GM23338 (cell line): ENCODE measurements around the gene TNFSF12. TPM values are rescaled to one million over a fixed set of nuclear protein-coding genes. Genes with fewer than 3 reads are reported as not detected.
A peak's percentile ranks its signal among the peaks of the same experiment; 100 is the strongest.

Experiments
- ATAC-seq: fragments of 200-7000 bp; cut with Tn5 transposase; 3 replicates; pipeline ENCODE4 v1.9.1; 2020
- DNase-seq: peaks from one replicate; pipeline ENCODE4 v3.0.0-alpha.2; 2015; ENCODE audit warnings: low spot score
- H2AFZ ChIP-seq: fragments of 200-600 bp; sonication (generic); 2 replicates; pipeline ENCODE4 v1.8.0; 2016; ENCODE audit warnings: antibody characterized with exemption, mild to moderate bottlenecking, moderate library complexity
- H3F3A ChIP-seq: fragments of 200-600 bp; sonication (generic); replicated peaks from 2 replicates; pipeline ENCODE4 v1.8.0; 2017; ENCODE audit warnings: antibody characterized with exemption, mixed run types, low read depth
- H3K27ac ChIP-seq: fragments of 200-600 bp; sonication (generic); 2 replicates; pipeline ENCODE4 v1.6.1; 2016; ENCODE audit warnings: low read depth
- H3K27me3 ChIP-seq: fragments of 200-600 bp; sonication (generic); 2 replicates; pipeline ENCODE4 v1.8.0; 2016; ENCODE audit warnings: mild to moderate bottlenecking, mixed run types, moderate library complexity; ENCODE audit not compliant: insufficient read depth
- H3K36me3 ChIP-seq: fragments of 200-600 bp; sonication (generic); 2 replicates; pipeline ENCODE4 v1.8.0; 2016; ENCODE audit warnings: mild to moderate bottlenecking; ENCODE audit not compliant: insufficient read depth
- H3K4me1 ChIP-seq: fragments of 200-600 bp; sonication (generic); 2 replicates; pipeline ENCODE4 v1.8.0; 2016; ENCODE audit warnings: mild to moderate bottlenecking, moderate library complexity; ENCODE audit not compliant: insufficient read depth
- H3K4me2 ChIP-seq: fragments of 200-600 bp; sonication (generic); 2 replicates; pipeline ENCODE4 v1.7.1; 2017; ENCODE audit warnings: mixed run types
- H3K4me3 ChIP-seq: fragments of 200-600 bp; sonication (generic); 2 replicates; pipeline ENCODE4 v1.6.1; 2016; ENCODE audit warnings: mixed run types
- H3K79me2 ChIP-seq: fragments of 200-600 bp; sonication (generic); replicated peaks from 2 replicates; pipeline ENCODE4 v1.8.0; 2017; ENCODE audit warnings: mild to moderate bottlenecking; ENCODE audit not compliant: insufficient read depth
- H3K9me2 ChIP-seq: fragments of 200-600 bp; sonication (generic); 2 replicates; pipeline ENCODE4 v1.8.0; 2017; ENCODE audit not compliant: insufficient read depth
- H4K20me1 ChIP-seq: fragments of 200-600 bp; sonication (generic); replicated peaks from 2 replicates; pipeline ENCODE4 v1.8.0; 2017; ENCODE audit warnings: mild to moderate bottlenecking; ENCODE audit not compliant: insufficient read depth
- H3K27ac Mint-ChIP-seq: 2 replicates; pipeline ENCODE4 v1.8.0; 2020; ENCODE audit warnings: inconsistent platforms, mild to moderate bottlenecking, moderate library complexity, mixed read lengths
- H3K27me3 Mint-ChIP-seq: 3 replicates; pipeline ENCODE4 v1.8.0; 2022; ENCODE audit warnings: low read depth, mild to moderate bottlenecking, moderate library complexity, mixed read lengths, inconsistent platforms; ENCODE audit not compliant: insufficient read depth, poor library complexity
- H3K36me3 Mint-ChIP-seq: 3 replicates; pipeline ENCODE4 v1.8.0; 2021; ENCODE audit warnings: low read depth, mild to moderate bottlenecking, inconsistent platforms, moderate library complexity, mixed read lengths
- H3K4me1 Mint-ChIP-seq: 3 replicates; pipeline ENCODE4 v1.8.0; 2020; ENCODE audit warnings: mild to moderate bottlenecking, inconsistent platforms, mixed read lengths
- H3K4me3 Mint-ChIP-seq: 3 replicates; pipeline ENCODE4 v1.8.0; 2021; ENCODE audit warnings: moderate library complexity, mild to moderate bottlenecking, inconsistent platforms, mixed read lengths
- H3K9me3 Mint-ChIP-seq: 3 replicates; pipeline ENCODE4 v1.8.0; 2020; ENCODE audit warnings: moderate library complexity, mild to moderate bottlenecking, inconsistent platforms, mixed read lengths
- EZH2phosphoT487 ChIP-seq: fragments of 200-600 bp; sonication (generic); IDR thresholded peaks from one replicate; pipeline ENCODE4 v1.8.1; 2018; ENCODE audit warnings: antibody characterized with exemption; ENCODE audit not compliant: unreplicated experiment
- JUNB ChIP-seq: IDR thresholded peaks from one replicate; pipeline ENCODE4 v1.6.1; 2016; ENCODE audit warnings: antibody characterized with exemption; ENCODE audit not compliant: unreplicated experiment
- NANOG ChIP-seq: IDR thresholded peaks from 2 replicates; pipeline ENCODE4 v1.6.1; 2016; ENCODE audit warnings: antibody characterized with exemption, borderline replicate concordance
- POLR2AphosphoS5 ChIP-seq: IDR thresholded peaks from 2 replicates; pipeline ENCODE4 v1.6.1; 2016; ENCODE audit warnings: antibody characterized with exemption, low read depth
- STAT1 ChIP-seq: IDR thresholded peaks from one replicate; pipeline ENCODE4 v1.6.1; 2016; ENCODE audit warnings: antibody characterized with exemption; ENCODE audit not compliant: unreplicated experiment
- ZNF331 ChIP-seq: fragments of 250-450 bp; sonication (Bioruptor Pico); IDR thresholded peaks from 2 replicates; pipeline ENCODE4 v1.5.0; 2020; ENCODE audit warnings: low read depth, mild to moderate bottlenecking, moderate library complexity
- polyA plus RNA-seq: library from polyadenylated mRNA; unstranded; fragments of >200 nt; fragmentation: Nextera tagmentation; extraction: Ambion mirVana; gene quantifications from 2 replicates; pipeline ENCODE4 v1.2.1, GENCODE V29; 2016
- total RNA-seq: library from RNA; depleted of rRNA; stranded (reverse); fragments of >200 nt; shearing (Covaris generic); gene quantifications from 2 replicates; pipeline ENCODE4 v1.2.3, GENCODE V29; 2014
- TF ChIP-seq, protein P1 (sequence below), 2 experiments: fragments of 200-600 bp in 1 of 2; sonication (generic) in 1 of 2; conservative IDR thresholded peaks; 2 replicates each; pipeline versions ENCODE4 v1.5.1 to v1.6.1; 2016 to 2017; ENCODE audit warnings: antibody characterized with exemption in 2 of 2, low read depth in 2 of 2, mild to moderate bottlenecking in 2 of 2, moderate library complexity in 1 of 2
- TF ChIP-seq, protein P2 (sequence below): IDR thresholded peaks from 2 replicates; pipeline ENCODE4 v1.6.1; 2016; ENCODE audit warnings: antibody characterized with exemption
- TF ChIP-seq, protein P3 (sequence below): fragments of 250-450 bp; sonication (Bioruptor Pico); IDR thresholded peaks from 2 replicates; pipeline ENCODE4 v1.5.0; 2020; ENCODE audit warnings: mild to moderate bottlenecking, moderate library complexity

The TNFSF12 gene
- total and polyA plus RNA-seq, 2 experiments from 2014 or later, result 3.5 to 6.0 TPM

DNA sequence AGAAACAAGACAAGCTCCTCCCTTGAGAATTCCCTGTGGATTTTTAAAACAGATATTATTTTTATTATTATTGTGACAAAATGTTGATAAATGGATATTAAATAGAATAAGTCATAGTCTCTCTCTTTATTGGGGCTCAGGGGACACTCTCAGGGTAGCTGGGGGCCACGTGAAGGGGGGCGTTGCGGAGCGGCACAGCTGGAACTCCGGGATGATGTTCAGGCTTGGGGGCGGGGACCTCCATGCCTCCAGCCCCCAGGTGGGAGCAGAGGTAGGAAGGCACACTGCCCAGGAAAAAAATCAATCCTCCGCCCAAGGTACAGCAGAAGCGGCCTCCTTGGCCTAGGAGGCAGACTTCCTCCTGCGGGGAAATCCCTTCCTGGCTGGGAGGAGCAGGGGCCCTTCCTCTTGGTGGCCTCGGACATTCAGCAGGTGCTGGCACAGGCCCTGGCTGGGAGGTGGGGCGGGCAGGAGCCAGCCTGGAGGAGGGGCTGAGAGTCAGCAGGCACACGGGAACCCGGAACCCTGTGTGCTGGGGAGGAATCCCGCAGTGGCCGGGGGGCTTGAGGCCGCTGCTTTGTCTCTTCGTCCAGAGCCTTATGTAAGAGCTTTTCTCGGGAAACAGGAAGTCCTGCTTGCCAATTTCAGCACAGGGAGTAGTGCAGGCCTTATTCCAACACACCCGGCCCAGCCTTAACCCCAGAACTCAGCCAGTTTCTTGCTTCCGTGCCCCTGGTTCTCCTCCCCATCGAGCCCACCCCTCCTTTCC lies 9.1 kb downstream of the TNFSF12 start:
- Histone ChIP-seq H2AFZ (peak overlapping the region; percentile 91), H3K36me3 (no peaks in the 10 kb centered on the region), H4K20me1 (no peaks in the 10 kb centered on the region; the same call in 1 of the 2 replicates), H3K79me2 (peaks cover 10% of the 10 kb centered on the region), H3K27ac (peak overlapping the region; percentile 19; the same call in 1 of the 2 replicates), H3K27me3 (no peaks in the 10 kb centered on the region), H3K4me2 (peak overlapping the region; percentile 80), H3K9me2 (no peaks in the 10 kb centered on the region), H3K4me1 (peaks cover 43% of the 10 kb centered on the region), H3F3A (peaks cover 27% of the 10 kb centered on the region), H3K4me3 (peak overlapping the region; percentile 41)
- ATAC-seq, result peak; percentile 45
- peak; percentile 83 for DNase-seq
- no peaks in the 10 kb centered on the region for H3K9me3 Mint-ChIP-seq
- peaks cover 27% of the 10 kb centered on the region for H3K27me3 Mint-ChIP-seq
- H3K27ac Mint-ChIP-seq, result peak overlapping the region; percentile 89
- TF ChIP-seq POLR2AphosphoS5 (peak; percentile 49), STAT1 (no peak)
- TF ChIP-seq, protein P1, sequence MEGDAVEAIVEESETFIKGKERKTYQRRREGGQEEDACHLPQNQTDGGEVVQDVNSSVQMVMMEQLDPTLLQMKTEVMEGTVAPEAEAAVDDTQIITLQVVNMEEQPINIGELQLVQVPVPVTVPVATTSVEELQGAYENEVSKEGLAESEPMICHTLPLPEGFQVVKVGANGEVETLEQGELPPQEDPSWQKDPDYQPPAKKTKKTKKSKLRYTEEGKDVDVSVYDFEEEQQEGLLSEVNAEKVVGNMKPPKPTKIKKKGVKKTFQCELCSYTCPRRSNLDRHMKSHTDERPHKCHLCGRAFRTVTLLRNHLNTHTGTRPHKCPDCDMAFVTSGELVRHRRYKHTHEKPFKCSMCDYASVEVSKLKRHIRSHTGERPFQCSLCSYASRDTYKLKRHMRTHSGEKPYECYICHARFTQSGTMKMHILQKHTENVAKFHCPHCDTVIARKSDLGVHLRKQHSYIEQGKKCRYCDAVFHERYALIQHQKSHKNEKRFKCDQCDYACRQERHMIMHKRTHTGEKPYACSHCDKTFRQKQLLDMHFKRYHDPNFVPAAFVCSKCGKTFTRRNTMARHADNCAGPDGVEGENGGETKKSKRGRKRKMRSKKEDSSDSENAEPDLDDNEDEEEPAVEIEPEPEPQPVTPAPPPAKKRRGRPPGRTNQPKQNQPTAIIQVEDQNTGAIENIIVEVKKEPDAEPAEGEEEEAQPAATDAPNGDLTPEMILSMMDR (conservative IDR thresholded peaks at IDR 0.05; ENCODE audit: low read depth in 2 of 2), result peak in 1 of 2 experiments; percentile 8; a peak in 1 of 4 replicates
- H3K36me3 Mint-ChIP-seq, result peaks cover 7% of the 10 kb centered on the region
- peak overlapping the region; percentile 60 for H3K4me3 Mint-ChIP-seq
- peaks cover 56% of the 10 kb centered on the region for H3K4me1 Mint-ChIP-seq

DNA sequence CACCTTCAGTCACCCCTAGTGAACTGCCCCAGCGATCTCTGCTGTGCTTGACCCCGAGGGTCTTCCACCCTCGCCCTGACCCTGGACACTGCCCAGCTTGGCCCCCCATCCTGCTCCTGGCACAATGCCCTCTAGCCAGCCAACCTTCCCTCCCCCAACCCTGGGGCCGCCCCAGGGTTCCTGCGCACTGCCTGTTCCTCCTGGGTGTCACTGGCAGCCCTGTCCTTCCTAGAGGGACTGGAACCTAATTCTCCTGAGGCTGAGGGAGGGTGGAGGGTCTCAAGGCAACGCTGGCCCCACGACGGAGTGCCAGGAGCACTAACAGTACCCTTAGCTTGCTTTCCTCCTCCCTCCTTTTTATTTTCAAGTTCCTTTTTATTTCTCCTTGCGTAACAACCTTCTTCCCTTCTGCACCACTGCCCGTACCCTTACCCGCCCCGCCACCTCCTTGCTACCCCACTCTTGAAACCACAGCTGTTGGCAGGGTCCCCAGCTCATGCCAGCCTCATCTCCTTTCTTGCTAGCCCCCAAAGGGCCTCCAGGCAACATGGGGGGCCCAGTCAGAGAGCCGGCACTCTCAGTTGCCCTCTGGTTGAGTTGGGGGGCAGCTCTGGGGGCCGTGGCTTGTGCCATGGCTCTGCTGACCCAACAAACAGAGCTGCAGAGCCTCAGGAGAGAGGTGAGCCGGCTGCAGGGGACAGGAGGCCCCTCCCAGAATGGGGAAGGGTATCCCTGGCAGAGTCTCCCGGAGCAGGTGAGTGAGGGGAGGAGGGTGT lies 9.9 kb downstream of the TNFSF12 start, which contains the start of gene TNFSF13:
TNFSF13 (plus strand) TSS at position 207 of the 776 bp plus-strand sequence; CDS start at position 497, 290 bp downstream.
- Histone ChIP-seq H3K4me3 (peak within 1 kb of the TSS; percentile 41), H3K36me3 (0 out of 2 replicates have a peak, but pooled peaks cover under 1% of the 10 kb centered on the region), H4K20me1 (no peaks in the 10 kb centered on the region; the same call in 1 of the 2 replicates), H3K4me2 (peak within 1 kb of the TSS; percentile 80), H3K27me3 (no peaks in the 10 kb centered on the region), H3K27ac (peak within 1 kb of the TSS; percentile 19; the same call in 1 of the 2 replicates), H3K79me2 (peaks cover 17% of the 10 kb centered on the region), H3K4me1 (peaks cover 45% of the 10 kb centered on the region), H3K9me2 (no peaks in the 10 kb centered on the region), H3F3A (peaks cover 27% of the 10 kb centered on the region), H2AFZ (peak within 1 kb of the TSS; percentile 91)
- DNase-seq, result no peak
- Mint-ChIP-seq H3K4me1 (peaks cover 56% of the 10 kb centered on the region), H3K27me3 (peaks cover 27% of the 10 kb centered on the region), H3K9me3 (no peaks in the 10 kb centered on the region), H3K27ac (peak within 1 kb of the TSS; percentile 89), H3K4me3 (peak within 1 kb of the TSS; percentile 60), H3K36me3 (peaks cover 9% of the 10 kb centered on the region)
- ATAC-seq, result no peak
- TF ChIP-seq NANOG, result no peak
- no peak for TF ChIP-seq JUNB
- TF ChIP-seq POLR2AphosphoS5, result no peak
- TF ChIP-seq ZNF331 (CRISPR knock-in tag), result no peak
- TF ChIP-seq, protein P2, sequence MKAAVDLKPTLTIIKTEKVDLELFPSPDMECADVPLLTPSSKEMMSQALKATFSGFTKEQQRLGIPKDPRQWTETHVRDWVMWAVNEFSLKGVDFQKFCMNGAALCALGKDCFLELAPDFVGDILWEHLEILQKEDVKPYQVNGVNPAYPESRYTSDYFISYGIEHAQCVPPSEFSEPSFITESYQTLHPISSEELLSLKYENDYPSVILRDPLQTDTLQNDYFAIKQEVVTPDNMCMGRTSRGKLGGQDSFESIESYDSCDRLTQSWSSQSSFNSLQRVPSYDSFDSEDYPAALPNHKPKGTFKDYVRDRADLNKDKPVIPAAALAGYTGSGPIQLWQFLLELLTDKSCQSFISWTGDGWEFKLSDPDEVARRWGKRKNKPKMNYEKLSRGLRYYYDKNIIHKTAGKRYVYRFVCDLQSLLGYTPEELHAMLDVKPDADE, result no peak
- TF ChIP-seq EZH2phosphoT487, result no peak
- TF ChIP-seq, protein P3, sequence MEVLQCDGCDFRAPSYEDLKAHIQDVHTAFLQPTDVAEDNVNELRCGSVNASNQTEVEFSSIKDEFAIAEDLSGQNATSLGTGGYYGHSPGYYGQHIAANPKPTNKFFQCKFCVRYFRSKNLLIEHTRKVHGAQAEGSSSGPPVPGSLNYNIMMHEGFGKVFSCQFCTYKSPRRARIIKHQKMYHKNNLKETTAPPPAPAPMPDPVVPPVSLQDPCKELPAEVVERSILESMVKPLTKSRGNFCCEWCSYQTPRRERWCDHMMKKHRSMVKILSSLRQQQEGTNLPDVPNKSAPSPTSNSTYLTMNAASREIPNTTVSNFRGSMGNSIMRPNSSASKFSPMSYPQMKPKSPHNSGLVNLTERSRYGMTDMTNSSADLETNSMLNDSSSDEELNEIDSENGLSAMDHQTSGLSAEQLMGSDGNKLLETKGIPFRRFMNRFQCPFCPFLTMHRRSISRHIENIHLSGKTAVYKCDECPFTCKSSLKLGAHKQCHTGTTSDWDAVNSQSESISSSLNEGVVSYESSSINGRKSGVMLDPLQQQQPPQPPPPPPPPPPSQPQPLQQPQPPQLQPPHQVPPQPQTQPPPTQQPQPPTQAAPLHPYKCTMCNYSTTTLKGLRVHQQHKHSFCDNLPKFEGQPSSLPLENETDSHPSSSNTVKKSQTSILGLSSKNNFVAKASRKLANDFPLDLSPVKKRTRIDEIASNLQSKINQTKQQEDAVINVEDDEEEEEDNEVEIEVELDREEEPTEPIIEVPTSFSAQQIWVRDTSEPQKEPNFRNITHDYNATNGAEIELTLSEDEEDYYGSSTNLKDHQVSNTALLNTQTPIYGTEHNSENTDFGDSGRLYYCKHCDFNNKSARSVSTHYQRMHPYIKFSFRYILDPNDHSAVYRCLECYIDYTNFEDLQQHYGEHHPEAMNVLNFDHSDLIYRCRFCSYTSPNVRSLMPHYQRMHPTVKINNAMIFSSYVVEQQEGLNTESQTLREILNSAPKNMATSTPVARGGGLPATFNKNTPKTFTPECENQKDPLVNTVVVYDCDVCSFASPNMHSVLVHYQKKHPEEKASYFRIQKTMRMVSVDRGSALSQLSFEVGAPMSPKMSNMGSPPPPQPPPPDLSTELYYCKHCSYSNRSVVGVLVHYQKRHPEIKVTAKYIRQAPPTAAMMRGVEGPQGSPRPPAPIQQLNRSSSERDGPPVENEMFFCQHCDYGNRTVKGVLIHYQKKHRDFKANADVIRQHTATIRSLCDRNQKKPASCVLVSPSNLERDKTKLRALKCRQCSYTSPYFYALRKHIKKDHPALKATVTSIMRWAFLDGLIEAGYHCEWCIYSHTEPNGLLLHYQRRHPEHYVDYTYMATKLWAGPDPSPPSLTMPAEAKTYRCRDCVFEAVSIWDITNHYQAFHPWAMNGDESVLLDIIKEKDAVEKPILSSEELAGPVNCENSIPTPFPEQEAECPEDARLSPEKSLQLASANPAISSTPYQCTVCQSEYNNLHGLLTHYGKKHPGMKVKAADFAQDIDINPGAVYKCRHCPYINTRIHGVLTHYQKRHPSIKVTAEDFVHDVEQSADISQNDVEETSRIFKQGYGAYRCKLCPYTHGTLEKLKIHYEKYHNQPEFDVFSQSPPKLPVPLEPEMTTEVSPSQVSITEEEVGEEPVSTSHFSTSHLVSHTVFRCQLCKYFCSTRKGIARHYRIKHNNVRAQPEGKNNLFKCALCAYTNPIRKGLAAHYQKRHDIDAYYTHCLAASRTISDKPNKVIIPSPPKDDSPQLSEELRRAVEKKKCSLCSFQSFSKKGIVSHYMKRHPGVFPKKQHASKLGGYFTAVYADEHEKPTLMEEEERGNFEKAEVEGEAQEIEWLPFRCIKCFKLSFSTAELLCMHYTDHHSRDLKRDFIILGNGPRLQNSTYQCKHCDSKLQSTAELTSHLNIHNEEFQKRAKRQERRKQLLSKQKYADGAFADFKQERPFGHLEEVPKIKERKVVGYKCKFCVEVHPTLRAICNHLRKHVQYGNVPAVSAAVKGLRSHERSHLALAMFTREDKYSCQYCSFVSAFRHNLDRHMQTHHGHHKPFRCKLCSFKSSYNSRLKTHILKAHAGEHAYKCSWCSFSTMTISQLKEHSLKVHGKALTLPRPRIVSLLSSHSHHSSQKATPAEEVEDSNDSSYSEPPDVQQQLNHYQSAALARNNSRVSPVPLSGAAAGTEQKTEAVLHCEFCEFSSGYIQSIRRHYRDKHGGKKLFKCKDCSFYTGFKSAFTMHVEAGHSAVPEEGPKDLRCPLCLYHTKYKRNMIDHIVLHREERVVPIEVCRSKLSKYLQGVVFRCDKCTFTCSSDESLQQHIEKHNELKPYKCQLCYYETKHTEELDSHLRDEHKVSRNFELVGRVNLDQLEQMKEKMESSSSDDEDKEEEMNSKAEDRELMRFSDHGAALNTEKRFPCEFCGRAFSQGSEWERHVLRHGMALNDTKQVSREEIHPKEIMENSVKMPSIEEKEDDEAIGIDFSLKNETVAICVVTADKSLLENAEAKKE, result no peak
- TF ChIP-seq STAT1, result no peak
